D721Med (cell line): Measurements from ENCODE around the gene SIGLEC7.

ENCODE experiments used
- DNase-seq: peaks from one replicate; pipeline ENCODE4 v3.0.0; 2011; ENCODE audit warnings: low spot score; ENCODE audit not compliant: insufficient read length
- FAIRE-seq: peaks from 2 replicates; lab custom pipeline; 2011; peaks lifted over from hg19 to GRCh38; lab: Jason Lieb, UNC
- TF ChIP-seq, protein P1 (sequence below): IDR thresholded peaks from 2 replicates; pipeline ENCODE4 v1.5.1; 2012; ENCODE audit warnings: mild to moderate bottlenecking, control low read depth; ENCODE audit not compliant: insufficient read depth; ENCODE audit errors: missing control alignments

Gene SIGLEC7

DNA sequence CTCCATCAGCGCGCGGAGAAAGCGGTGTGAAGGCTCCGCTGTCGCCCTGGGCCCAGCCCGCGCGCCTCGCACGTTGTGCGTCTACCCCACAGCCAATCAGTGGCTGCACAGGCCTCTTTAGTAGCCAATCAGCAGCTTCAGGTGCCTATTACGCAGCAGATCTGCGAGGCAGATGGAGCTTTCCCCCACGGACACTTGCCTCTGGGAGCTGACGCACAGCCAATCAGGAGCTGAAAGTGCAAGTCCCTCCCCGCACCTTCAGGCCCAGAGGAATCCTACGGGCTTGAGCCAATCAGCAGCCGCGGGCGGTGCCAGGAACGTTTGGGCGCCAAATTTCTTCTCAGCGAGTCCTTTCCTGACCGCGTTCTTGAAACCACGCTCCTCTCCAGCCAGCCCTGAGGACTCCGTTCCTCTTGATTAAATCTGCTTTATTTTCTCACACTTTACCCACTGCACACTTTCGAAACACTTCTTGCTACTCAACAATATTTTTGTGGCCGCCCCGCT is 39.9 kb downstream of the SIGLEC7 start:
- no peak for DNase-seq
- no peak for FAIRE-seq
- TF ChIP-seq, protein P1, sequence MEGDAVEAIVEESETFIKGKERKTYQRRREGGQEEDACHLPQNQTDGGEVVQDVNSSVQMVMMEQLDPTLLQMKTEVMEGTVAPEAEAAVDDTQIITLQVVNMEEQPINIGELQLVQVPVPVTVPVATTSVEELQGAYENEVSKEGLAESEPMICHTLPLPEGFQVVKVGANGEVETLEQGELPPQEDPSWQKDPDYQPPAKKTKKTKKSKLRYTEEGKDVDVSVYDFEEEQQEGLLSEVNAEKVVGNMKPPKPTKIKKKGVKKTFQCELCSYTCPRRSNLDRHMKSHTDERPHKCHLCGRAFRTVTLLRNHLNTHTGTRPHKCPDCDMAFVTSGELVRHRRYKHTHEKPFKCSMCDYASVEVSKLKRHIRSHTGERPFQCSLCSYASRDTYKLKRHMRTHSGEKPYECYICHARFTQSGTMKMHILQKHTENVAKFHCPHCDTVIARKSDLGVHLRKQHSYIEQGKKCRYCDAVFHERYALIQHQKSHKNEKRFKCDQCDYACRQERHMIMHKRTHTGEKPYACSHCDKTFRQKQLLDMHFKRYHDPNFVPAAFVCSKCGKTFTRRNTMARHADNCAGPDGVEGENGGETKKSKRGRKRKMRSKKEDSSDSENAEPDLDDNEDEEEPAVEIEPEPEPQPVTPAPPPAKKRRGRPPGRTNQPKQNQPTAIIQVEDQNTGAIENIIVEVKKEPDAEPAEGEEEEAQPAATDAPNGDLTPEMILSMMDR: no peak

- no peak for DNase-seq
- no peak for FAIRE-seq
- TF ChIP-seq, protein P1: no peak
Measured at GRCh38 chr19:51183629-51184028, 41.5 kb downstream of the SIGLEC7 start.

DNA sequence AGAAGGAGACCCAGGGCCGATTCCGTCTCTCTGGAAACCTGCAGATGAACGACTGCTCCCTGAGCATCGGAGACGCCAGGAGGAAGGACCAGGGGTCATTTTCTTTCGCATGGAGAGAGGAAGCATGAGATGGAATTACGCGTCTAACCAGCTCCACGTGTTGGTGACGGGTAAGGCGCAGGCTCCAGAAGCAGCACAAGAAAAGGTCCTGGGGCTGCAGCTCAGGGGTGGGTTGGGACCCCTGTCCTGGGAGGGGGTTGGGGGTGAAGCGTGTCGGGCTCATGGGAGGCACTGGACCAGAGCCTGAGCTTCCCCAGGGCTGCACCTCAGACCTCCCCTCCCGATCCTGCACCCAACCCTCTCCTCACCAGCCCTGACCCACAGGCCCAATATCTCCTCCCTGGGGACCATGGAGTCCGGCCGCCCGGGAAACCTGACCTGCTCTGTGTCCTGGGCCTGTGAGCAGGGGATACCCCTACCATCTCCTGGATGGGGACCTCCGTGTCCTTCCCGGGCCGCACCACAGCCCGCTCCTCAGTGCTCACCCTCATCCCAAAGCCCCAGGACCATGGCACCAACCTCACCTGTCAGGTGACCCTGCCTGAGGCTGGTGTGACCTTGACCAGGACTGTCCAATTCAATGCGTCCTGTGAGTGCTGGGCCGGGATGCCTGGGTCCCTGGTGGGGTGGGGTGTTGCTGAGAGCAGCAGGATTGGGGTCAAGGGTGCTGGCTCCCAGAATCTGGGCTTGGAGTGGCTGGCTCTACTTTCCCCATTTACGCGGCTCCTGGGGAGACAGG is 43.2 kb downstream of the SIGLEC7 start:
- FAIRE-seq (no peak), DNase-seq (no peak)
- TF ChIP-seq, protein P1: no peak

- FAIRE-seq (no peak), DNase-seq (no peak)
- TF ChIP-seq, protein P1: no peak
Measured at GRCh38 chr19:51185868-51186215, 43.7 kb downstream of the SIGLEC7 start.

- TF ChIP-seq, protein P1: no peak
- DNase-seq: no peak
- no peak for FAIRE-seq
Measured at GRCh38 chr19:51186323-51186722, 44.2 kb downstream of the SIGLEC7 start.

DNA sequence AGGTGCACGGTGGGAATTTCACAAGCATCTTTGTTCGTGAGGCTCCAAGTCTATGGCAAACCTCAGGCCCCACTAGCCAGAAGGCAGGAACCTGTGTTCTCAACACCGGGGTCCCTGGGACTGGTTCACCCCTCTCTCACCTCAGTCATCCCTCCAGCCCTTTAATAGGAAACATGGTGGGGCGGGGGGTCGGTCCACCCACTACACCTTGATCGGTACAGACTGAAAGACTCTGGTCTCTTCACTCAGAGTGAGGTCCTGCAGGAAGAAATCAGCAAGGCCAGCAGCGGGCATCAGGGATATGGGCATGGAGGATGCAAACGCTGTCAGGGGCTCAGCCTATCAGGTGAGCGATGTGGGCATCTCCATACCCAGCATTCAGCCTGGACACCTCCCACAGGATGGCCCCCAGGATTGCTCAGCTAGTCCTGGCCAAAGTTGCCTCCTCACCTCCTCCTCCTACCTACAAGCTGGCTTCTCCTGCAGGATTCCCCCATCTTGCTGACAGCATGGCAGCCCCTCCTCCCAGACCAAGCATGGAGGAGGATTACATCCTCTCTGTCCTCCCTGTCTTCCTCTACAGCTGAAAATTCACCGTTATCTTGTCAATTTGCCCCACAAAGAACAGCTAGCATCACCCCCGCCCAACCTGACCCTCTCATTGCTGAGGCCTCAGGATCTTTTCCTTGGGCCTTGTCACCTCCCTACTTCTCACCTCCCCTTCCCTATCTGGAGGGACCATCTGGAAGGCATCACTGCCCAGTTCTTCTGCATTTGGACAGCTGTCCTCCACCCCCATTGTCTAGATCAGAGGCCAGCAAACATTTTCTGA is 45.5 kb downstream of the SIGLEC7 start:
- FAIRE-seq: no peak
- TF ChIP-seq, protein P1: no peak

More for the DNA sequence above, 45.5 kb downstream of the SIGLEC7 start:
- no peak for DNase-seq
